K562 (cell line): ENCODE results near the gene SERPIND1. TPM values are rescaled to one million over a fixed set of nuclear protein-coding genes. Genes with fewer than 3 reads are reported as not detected.

Experiments
- ATAC-seq: fragments of 200-7000 bp; cut with Tn5 transposase; 3 replicates; pipeline ENCODE4 v1.9.1; 2020; ENCODE audit warnings: moderate library complexity
- BruUV-seq: library from RNA; stranded (reverse); fragments of 400-500 nt; replicated peaks from 2 replicates; lab custom pipeline; 2021; lab: Mats Ljungman, UMichigan
- CTCF ChIA-PET: fragments of 300-600 bp; formaldehyde crosslinking; extraction: SDS; loops from one replicate; lab custom pipeline; 2021; ENCODE audit warnings: low intra/inter-chr PET ratio; lab: Yijun Ruan, JAX
- POLR2A ChIA-PET: fragments of 300-600, 350-650 bp; sonication (Branson Sonifier 250); formaldehyde crosslinking; extraction: SDS; loops from one replicate; lab custom pipeline; 2021; ENCODE audit warnings: antibody characterized with exemption, inconsistent platforms; lab: Yijun Ruan, JAX
- DNase-seq, 4 experiments: peaks; one replicate each; pipeline versions ENCODE4 v3.0.0 to v3.0.0-alpha.2; 2011 to 2018; ENCODE audit warnings: low spot score in 3 of 4, mixed read lengths in 3 of 4; ENCODE audit errors: extremely low read depth in 1 of 4
- FAIRE-seq: peaks from 2 replicates; lab custom pipeline; 2011; peaks lifted over from hg19 to GRCh38; lab: Jason Lieb, UNC
- H2AFZ ChIP-seq: 2 replicates; pipeline ENCODE4 v1.6.0; 2011; ENCODE audit warnings: low read depth, low read length, control low read depth, inconsistent platforms
- H3K27ac ChIP-seq: fragments of 200-600 bp; 3 replicates; pipeline ENCODE4 v1.8.0; 2011; ENCODE audit warnings: low read depth, mild to moderate bottlenecking, control low read depth, inconsistent platforms, low read length, moderate library complexity, mixed read lengths; ENCODE audit errors: extremely low read depth
- H3K27me3 ChIP-seq, 2 experiments: fragments of 300-600 bp in 1 of 2; 2 replicates in 1 of 2; 3 replicates in 1 of 2; pipeline versions ENCODE4 v1.6.0 to v1.8.0; 2011; ENCODE audit warnings: inconsistent platforms in 2 of 2, low read length in 2 of 2, mild to moderate bottlenecking in 1 of 2, mixed read lengths in 1 of 2, moderate library complexity in 1 of 2; ENCODE audit not compliant: control insufficient read depth in 2 of 2, insufficient read depth in 2 of 2
- H3K36me3 ChIP-seq: fragments of 300-600 bp; 3 replicates; pipeline ENCODE4 v1.8.0; 2011; ENCODE audit warnings: mild to moderate bottlenecking, low read length, inconsistent platforms; ENCODE audit not compliant: control insufficient read depth, insufficient read depth
- H3K4me1 ChIP-seq, 2 experiments: fragments of 200-600 bp in 1 of 2; replicated peaks in 1 of 2; 2 replicates in 1 of 2; 3 replicates in 1 of 2; pipeline versions ENCODE4 v1.5.1 to v1.8.0; 2011; ENCODE audit warnings: inconsistent platforms in 2 of 2, low read length in 2 of 2, mild to moderate bottlenecking in 1 of 2, mixed read lengths in 1 of 2, moderate library complexity in 1 of 2; ENCODE audit not compliant: control insufficient read depth in 2 of 2, insufficient read depth in 2 of 2
- H3K4me2 ChIP-seq: 2 replicates; pipeline ENCODE4 v1.6.1; 2011; ENCODE audit warnings: low read length, control low read depth, inconsistent platforms, mixed read lengths; ENCODE audit not compliant: insufficient read depth
- H3K4me3 ChIP-seq: fragments of 200-600 bp; sonication (generic), shearing (Covaris generic); 2 replicates; pipeline ENCODE4 v1.5.1; 2016; ENCODE audit warnings: control low read depth, inconsistent platforms
- H3K79me2 ChIP-seq: fragments of 200-600 bp; 3 replicates; pipeline ENCODE4 v1.8.0; 2011; ENCODE audit warnings: low read length, inconsistent platforms; ENCODE audit not compliant: control insufficient read depth, insufficient read depth
- H3K9ac ChIP-seq, 2 experiments: 2 replicates each; pipeline versions ENCODE4 v1.6.0 to v1.6.1; 2011; ENCODE audit warnings: low read depth in 2 of 2, low read length in 2 of 2, control low read depth in 1 of 2, inconsistent platforms in 1 of 2, mild to moderate bottlenecking in 1 of 2, mixed read lengths in 1 of 2; ENCODE audit not compliant: insufficient read depth in 1 of 2
- H3K9me1 ChIP-seq: one replicate; pipeline ENCODE4 v1.6.0; 2011; ENCODE audit warnings: inconsistent platforms, mild to moderate bottlenecking, low read length, moderate library complexity; ENCODE audit not compliant: control insufficient read depth, insufficient read depth
- H3K9me3 ChIP-seq: replicated peaks from 2 replicates; pipeline ENCODE4 v1.5.1; 2011; ENCODE audit warnings: low read depth, low read length, inconsistent platforms; ENCODE audit not compliant: control insufficient read depth, insufficient read depth
- H4K20me1 ChIP-seq: replicated peaks from 2 replicates; pipeline ENCODE4 v1.6.1; 2011; ENCODE audit warnings: low read length, inconsistent platforms, mixed read lengths; ENCODE audit not compliant: control insufficient read depth, insufficient read depth
- EP400 ChIP-seq: fragments of 450-650 bp; IDR thresholded peaks from 2 replicates; pipeline ENCODE4 v1.6.1; 2017; ENCODE audit warnings: antibody characterized with exemption, mild to moderate bottlenecking, moderate library complexity
- FOXJ2 ChIP-seq: fragments of 200-800 bp; sonication (Bioruptor generic); IDR thresholded peaks from 2 replicates; pipeline ENCODE4 v1.6.1; 2016; ENCODE audit warnings: missing genetic modification characterization, missing compliant biosample characterization
- HEY1 ChIP-seq: fragments of 250-450 bp; sonication (Bioruptor Pico); IDR thresholded peaks from 2 replicates; pipeline ENCODE4 v1.5.0; 2020; ENCODE audit warnings: mild to moderate bottlenecking, moderate library complexity, borderline replicate concordance
- IRF2 ChIP-seq: sonication (generic); formaldehyde crosslinking; IDR thresholded peaks from 2 replicates; pipeline ENCODE4 v1.8.1; 2022; ENCODE audit warnings: mild to moderate bottlenecking, missing genetic modification reagents
- MEF2A ChIP-seq: IDR thresholded peaks from 2 replicates; pipeline ENCODE4 v1.6.1; 2011; ENCODE audit warnings: low read depth, mild to moderate bottlenecking, low read length, moderate library complexity; ENCODE audit not compliant: control insufficient read depth
- NFATC3 ChIP-seq: fragments of 450-650 bp; IDR thresholded peaks from 2 replicates; pipeline ENCODE4 v1.6.1; 2017; ENCODE audit warnings: mild to moderate bottlenecking
- NFYB ChIP-seq: IDR thresholded peaks from 2 replicates; pipeline ENCODE4 v1.6.1; 2011; ENCODE audit warnings: mild to moderate bottlenecking, moderate library complexity; ENCODE audit not compliant: insufficient read length; ENCODE audit errors: extremely low read depth
- NONO ChIP-seq, 2 experiments: fragments of 200-400 bp in 1 of 2; fragments of 450-650 bp in 1 of 2; formaldehyde crosslinking in 1 of 2; IDR thresholded peaks; 2 replicates each; pipeline ENCODE4 v1.6.1; 2017; ENCODE audit warnings: low read depth in 2 of 2, mild to moderate bottlenecking in 2 of 2, moderate library complexity in 2 of 2, low read length in 1 of 2
- NR3C1 ChIP-seq: sonication (generic); formaldehyde crosslinking; IDR thresholded peaks from 2 replicates; pipeline ENCODE4 v1.8.1; 2022; ENCODE audit warnings: missing genetic modification reagents
- PTTG1 ChIP-seq: fragments of 450-650 bp; IDR thresholded peaks from 2 replicates; pipeline ENCODE4 v1.6.1; 2016; ENCODE audit warnings: low read depth, mild to moderate bottlenecking, missing genetic modification characterization, missing compliant biosample characterization
- TAL1 ChIP-seq: fragments of 450-650 bp; IDR thresholded peaks from 2 replicates; pipeline ENCODE4 v1.6.1; 2016; ENCODE audit warnings: mild to moderate bottlenecking
- ZFP30 ChIP-seq: fragments of 250-450 bp; sonication (Bioruptor Pico); IDR thresholded peaks from 2 replicates; pipeline ENCODE4 v1.8.0; 2022; ENCODE audit warnings: moderate library complexity, mild to moderate bottlenecking, inconsistent platforms, borderline replicate concordance
- ZFP91 ChIP-seq: sonication (generic); formaldehyde crosslinking; IDR thresholded peaks from 2 replicates; pipeline ENCODE4 v1.8.0; 2022; ENCODE audit warnings: mild to moderate bottlenecking, missing genetic modification reagents
- ZNF3 ChIP-seq: fragments of 250-450 bp; sonication (Bioruptor Pico); IDR thresholded peaks from 2 replicates; pipeline ENCODE4 v1.5.0; 2021; ENCODE audit warnings: mild to moderate bottlenecking, moderate library complexity
- ZNF354B ChIP-seq: fragments of 250-450 bp; sonication (Bioruptor Pico); IDR thresholded peaks from 2 replicates; pipeline ENCODE4 v1.4.0; 2020
- ZNF507 ChIP-seq: conservative IDR thresholded peaks from 2 replicates; pipeline ENCODE4 v1.6.1; 2017; ENCODE audit warnings: missing genetic modification characterization, missing compliant biosample characterization
- ZNF699 ChIP-seq: fragments of 250-450 bp; sonication (Bioruptor Pico); IDR thresholded peaks from 2 replicates; pipeline ENCODE4 v1.8.0; 2021; ENCODE audit warnings: mild to moderate bottlenecking, moderate library complexity; ENCODE audit not compliant: insufficient replicate concordance
- ZNF707 ChIP-seq: fragments of 250-450 bp; sonication (Bioruptor Pico); conservative IDR thresholded peaks from 2 replicates; pipeline ENCODE4 v1.8.0; 2022; ENCODE audit warnings: inconsistent platforms, mild to moderate bottlenecking, moderate library complexity
- WGBS: fragments of 100-300 bp; shearing (Covaris generic); methylation state at CpG from one replicate; pipeline ENCODE4 v1.1.6; 2016; ENCODE audit warnings: low coverage, mixed read lengths; ENCODE audit not compliant: insufficient coverage; ENCODE audit errors: missing lambda C conversion rate; 5-methylcytosine and 5-hydroxymethylcytosine counted together
- in situ Hi-C: fragments of 300-500 bp; cut with MboI; formaldehyde crosslinking; loops from 4 replicates; pipeline ENCODE4 v1.15.0; 2018; ENCODE audit warnings: inconsistent platforms, mixed read lengths
- intact Hi-C: fragments of 100-400 bp; cut with micrococcal nuclease; formaldehyde crosslinking; loops from 2 replicates; pipeline ENCODE4 v1.14.2; 2022
- polyA plus RNA-seq, 8 experiments: library from polyadenylated mRNA; depleted of rRNA in 4 of 8; stranded (reverse) in 5 of 8; unstranded in 3 of 8; fragments of >200 nt; fragmentation: Nextera tagmentation in 2 of 8; fragmentation: Illumina TruSeq in 1 of 8; extraction: Ambion mirVana in 2 of 8; extraction: Trizol in 1 of 8; gene quantifications; 2 replicates each; pipeline versions ENCODE4 v1.2.1 to v1.2.3, GENCODE V29; 2011 to 2014; ENCODE audit warnings: inconsistent platforms in 1 of 8, missing spikeins in 1 of 8
- total RNA-seq, 7 experiments: library from RNA; depleted of rRNA in 6 of 7; stranded (reverse); fragments of >200 nt in 6 of 7; fragmentation: Illumina TruSeq in 2 of 7; extraction: Trizol in 2 of 7; gene quantifications; 2 replicates each; pipeline versions ENCODE4 v1.2.1 to v1.2.3, GENCODE V29; 2011 to 2021; ENCODE audit warnings: low replicate concordance in 1 of 7
- TF ChIP-seq, protein P1 (sequence below): fragments of 250-450 bp; sonication (Bioruptor Pico); IDR thresholded peaks from 2 replicates; pipeline ENCODE4 v1.8.0; 2022; ENCODE audit warnings: moderate library complexity, mild to moderate bottlenecking, inconsistent platforms

SERPIND1 gene
- total and polyA plus RNA-seq, 9 of the 15 experiments (the other 6 are each of a cell fraction or from before 2014, with no cell fraction given), result 0.04 to 0.11 (median 0.09) TPM; not detected in 6

DNA sequence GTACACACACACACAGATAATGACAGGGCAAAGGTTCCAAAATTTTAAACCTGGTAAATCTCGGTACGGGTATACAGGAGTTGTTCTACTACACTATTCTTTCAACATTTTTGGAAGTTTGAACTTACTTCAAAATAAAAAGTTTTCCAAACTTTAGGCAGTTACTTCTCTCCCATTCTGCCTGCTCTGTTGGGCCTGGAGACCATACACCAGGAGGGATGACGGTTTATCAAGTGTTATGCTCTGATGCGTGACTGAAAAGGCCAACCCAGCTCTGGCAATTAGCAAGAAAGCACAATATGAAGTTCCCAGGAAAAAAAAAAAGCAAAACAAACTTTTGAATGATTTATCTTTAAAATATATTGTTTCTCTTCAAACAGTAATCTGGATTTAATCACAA is 969 bp downstream of the SERPIND1 start:
- no TSS peak for BruUV-seq
- Histone ChIP-seq H3K4me1 (peaks cover 21 to 23% of the 10 kb centered on the region in 2 experiments), H2AFZ (no peak overlapping the region), H3K4me3 (no peak overlapping the region), H3K9me1 (peaks cover 8% of the 10 kb centered on the region), H3K9me3 (no peaks in the 10 kb centered on the region), H3K27me3 (no peaks in the 10 kb centered on the region), H3K36me3 (peaks cover 15% of the 10 kb centered on the region; the same call in 2 of the 3 replicates), H4K20me1 (peaks cover 50% of the 10 kb centered on the region), H3K4me2 (no peak overlapping the region), H3K79me2 (no peaks in the 10 kb centered on the region), H3K27ac (no peak overlapping the region), H3K9ac (no peak overlapping the region)
- in situ Hi-C loops (loop anchor here (25.0 kb wide), 2 partner anchors 362 to 1938 kb away; no protein-coding TSS in a partner anchor), intact Hi-C loops (loop anchor here (5.0 kb wide), 2 partner anchors 187 to 207 kb away; partner anchors contain the start of gene LZTR1)
- ATAC-seq (no peak), FAIRE-seq (no peak), DNase-seq (no peak)
- 89% methylated on average over 4 of the region's 4 CpGs for WGBS
- ChIA-PET POLR2A (interaction anchor here (1.8 kb wide), 1 partner anchor 10 kb away, joined by 6 read pairs; no protein-coding TSS in a partner anchor), CTCF (interaction anchor here (0.7 kb wide), 2 partner anchors 118 to 188 kb away, joined by 3 to 7 read pairs; no protein-coding TSS in a partner anchor)
- TF ChIP-seq FOXJ2 (tag) (0 out of 2 replicates have a peak, but pooled peaks have one; percentile 20), NR3C1 (CRISPR knock-in tag) (no peak), ZNF507 (tag) (no peak), EP400 (no peak), ZNF707 (CRISPR knock-in tag) (0 out of 2 replicates have a peak, but pooled peaks have one; percentile 25), IRF2 (CRISPR knock-in tag) (no peak), ZNF3 (CRISPR knock-in tag) (no peak), ZFP91 (CRISPR knock-in tag) (0 out of 2 replicates have a peak, but pooled peaks have one; percentile 56), MEF2A (no peak), NFYB (no peak), HEY1 (CRISPR knock-in tag) (no peak), PTTG1 (0 out of 2 replicates have a peak, but pooled peaks have one; percentile 15), NFATC3 (no peak), ZNF354B (no peak), TAL1 (no peak), ZNF699 (CRISPR knock-in tag) (no peak), NONO (IDR thresholded peaks at IDR 0.05; ENCODE audit: low read depth in 2 of 2, low read length in 1 of 2) (no peak), ZFP30 (no peak)
- TF ChIP-seq, protein P1, sequence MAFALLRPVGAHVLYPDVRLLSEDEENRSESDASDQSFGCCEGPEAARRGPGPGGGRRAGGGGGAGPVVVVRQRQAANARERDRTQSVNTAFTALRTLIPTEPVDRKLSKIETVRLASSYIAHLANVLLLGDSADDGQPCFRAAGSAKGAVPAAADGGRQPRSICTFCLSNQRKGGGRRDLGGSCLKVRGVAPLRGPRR (CRISPR knock-in tag), result no peak
